Psoas muscle (tissue), 8 donors: ENCODE data around the gene CAMK2B. TPM values are rescaled to one million over a fixed set of nuclear protein-coding genes. Genes with fewer than 3 reads are reported as not detected.
A peak's percentile ranks its signal among the peaks of the same experiment; 100 is the strongest.

Source experiments
- ATAC-seq, 4 donors: fragments of 200-7000 bp; cut with Tn5 transposase; one replicate each; pipeline ENCODE4 v1.9.1; 2020; ENCODE audit warnings: moderate library complexity in 3 of 4, mild to moderate bottlenecking in 2 of 4
- DNase-seq, 2 donors: peaks; one replicate each; pipeline ENCODE4 v3.0.0-alpha.2; 2020
- H3K27ac ChIP-seq: fragments of 200-600 bp; one replicate; pipeline ENCODE4 v1.8.0; 2022
- H3K27me3 ChIP-seq, 3 donors: fragments of 200-600 bp in 1 of 3; one replicate each; pipeline versions ENCODE4 v1.6.1 to v1.8.0; 2013 to 2022; ENCODE audit warnings: low read length in 2 of 3, mild to moderate bottlenecking in 2 of 3, moderate library complexity in 1 of 3; ENCODE audit not compliant: insufficient read depth in 3 of 3
- H3K36me3 ChIP-seq, 2 donors: fragments of 200-600 bp in 1 of 2; one replicate each; pipeline versions ENCODE4 v1.6.1 to v1.8.0; 2013 to 2022; ENCODE audit warnings: low read depth in 1 of 2, mild to moderate bottlenecking in 1 of 2, moderate library complexity in 1 of 2; ENCODE audit not compliant: insufficient read depth in 1 of 2
- H3K4me1 ChIP-seq: fragments of 200-600 bp; one replicate; pipeline ENCODE4 v1.8.0; 2022
- H3K4me3 ChIP-seq: fragments of 200-600 bp; one replicate; pipeline ENCODE4 v1.8.0; 2022; ENCODE audit warnings: mild to moderate bottlenecking
- H3K9me3 ChIP-seq: fragments of 200-600 bp; one replicate; pipeline ENCODE4 v1.8.0; 2022
- CTCF ChIP-seq: fragments of 200-600 bp; IDR thresholded peaks from one replicate; pipeline ENCODE4 v1.8.0; 2022; ENCODE audit warnings: antibody characterized with exemption
- WGBS, 3 donors: extraction: QIAGEN DNeasy Blood & Tissue Kit; methylation state at CpG; one replicate each; pipeline versions ENCODE4 v1.1.6 to v1.1.7; 2013; 5-methylcytosine and 5-hydroxymethylcytosine counted together
- intact Hi-C, 2 donors: fragments of 100-400 bp; cut with DNase I; formaldehyde crosslinking; loops; one replicate each; pipeline versions ENCODE4 v1.11.0 to v1.14.2; 2022
- polyA plus RNA-seq, 3 donors: library from polyadenylated mRNA; stranded (reverse); fragments of 200-250 nt; gene quantifications; one replicate each; pipeline ENCODE4 v1.2.3, GENCODE V29; 2013
- total RNA-seq, 4 donors: library from RNA; stranded (reverse); fragmentation: NEBNext Ultra II Directional in 2 of 4; extraction: Animal tissue kit (Norgen Biotek cat#: 25700) in 2 of 4; gene quantifications; one replicate each; pipeline versions ENCODE4 v1.2.1 to v1.2.4, GENCODE V29; 2021 to 2023
- donor health status: healthy with polysubstance abuse.
- donor health status: DM: no; HTN: no; CAD: no; lungs with moderate emphysema.
- donor health status: Bipolar disorder and iron deficiency.
- donor health status: healthy.
- donor health status: DM: yes; HTN: yes; CAD: no.
- donor health status: DM: no; HTN: no; CAD: no.
- donor health status: DM: no; HTN: no; CAD: no.
- donor health status: DM: yes; HTN: yes; CAD: no.

Gene CAMK2B
- total and polyA plus RNA-seq, 7 donors = 14.5 to 81.4 (median 50.0) TPM

DNA sequence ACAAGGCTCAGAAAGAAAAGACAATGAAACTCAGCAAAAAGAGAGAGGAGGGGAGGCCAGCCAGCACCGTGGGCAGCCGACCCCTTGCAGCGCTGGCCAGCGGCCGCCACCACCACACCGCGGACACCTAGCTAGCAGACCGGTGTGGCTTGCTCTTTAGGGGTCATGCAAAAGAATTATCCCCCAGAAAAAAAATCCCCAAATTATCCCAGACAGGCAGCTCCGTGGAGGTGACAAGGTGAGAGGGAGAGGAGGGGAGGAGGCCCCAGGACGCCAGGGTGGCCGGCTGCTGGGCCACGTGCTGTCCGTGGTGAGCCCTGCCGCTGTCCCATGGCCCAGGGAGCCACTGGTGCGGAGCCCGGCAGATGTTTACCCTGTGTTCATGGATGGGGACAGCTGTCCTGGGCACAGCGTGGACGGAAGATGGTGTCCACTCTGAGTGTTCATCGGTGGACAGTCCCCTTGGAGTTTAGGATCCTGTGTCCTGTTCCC lies 108.1 kb downstream of the CAMK2B start:
- intact Hi-C loops = no loop called here
- 60 to 74% (median 62%) methylated on average over 19 of the region's 19 CpGs for WGBS, 3 donors
- peaks cover 3 to 6% of the 10 kb centered on the region in 2 donors for H3K36me3 ChIP-seq
- ATAC-seq (no peak), DNase-seq (peak in 1 of 2 donors; percentile 40)
- no peaks in the 10 kb centered on the region for H3K9me3 ChIP-seq
- H3K27me3 ChIP-seq = no peaks in the 10 kb centered on the region
- H3K4me3 ChIP-seq = no peak overlapping the region
- TF ChIP-seq CTCF = no peak
- H3K4me1 ChIP-seq = peaks cover 16% of the 10 kb centered on the region
- H3K27ac ChIP-seq = peak overlapping the region; percentile 67

GRCh38 chr7:44216521-44217222 lies 108.7 kb downstream of the CAMK2B start:
- peak in 1 of 2 donors; percentile 64 for DNase-seq
- Histone ChIP-seq H3K4me3 (no peak overlapping the region), H3K4me1 (peaks cover 16% of the 10 kb centered on the region), H3K27ac (peak overlapping the region; percentile 67), H3K9me3 (no peaks in the 10 kb centered on the region), H3K27me3 (no peaks in the 10 kb centered on the region), H3K36me3 (peaks cover 3 to 12% of the 10 kb centered on the region in 2 donors)
- WGBS, 3 donors = 36 to 62% (median 41%) methylated on average over 13 of the region's 13 CpGs
- intact Hi-C loops = no loop called here
- TF ChIP-seq CTCF = no peak
- ATAC-seq = peak; percentile 61 to 76 (median 68)

GRCh38 chr7:44216019-44216418 lies 109.4 kb downstream of the CAMK2B start:
- no peak overlapping the region for H3K4me3 ChIP-seq
- peaks cover 8 to 19% of the 10 kb centered on the region in 2 donors for H3K36me3 ChIP-seq
- peak overlapping the region; percentile 67 for H3K27ac ChIP-seq
- H3K9me3 ChIP-seq = no peaks in the 10 kb centered on the region
- intact Hi-C loops = no loop called here
- peaks cover 16% of the 10 kb centered on the region for H3K4me1 ChIP-seq
- ATAC-seq (peak in 1 of 4 donors; percentile 3), DNase-seq (no peak)
- 58 to 80% (median 65%) methylated on average over 6 to 8 of the region's 8 CpGs for WGBS, 3 donors
- TF ChIP-seq CTCF = no peak
- no peaks in the 10 kb centered on the region for H3K27me3 ChIP-seq

DNA sequence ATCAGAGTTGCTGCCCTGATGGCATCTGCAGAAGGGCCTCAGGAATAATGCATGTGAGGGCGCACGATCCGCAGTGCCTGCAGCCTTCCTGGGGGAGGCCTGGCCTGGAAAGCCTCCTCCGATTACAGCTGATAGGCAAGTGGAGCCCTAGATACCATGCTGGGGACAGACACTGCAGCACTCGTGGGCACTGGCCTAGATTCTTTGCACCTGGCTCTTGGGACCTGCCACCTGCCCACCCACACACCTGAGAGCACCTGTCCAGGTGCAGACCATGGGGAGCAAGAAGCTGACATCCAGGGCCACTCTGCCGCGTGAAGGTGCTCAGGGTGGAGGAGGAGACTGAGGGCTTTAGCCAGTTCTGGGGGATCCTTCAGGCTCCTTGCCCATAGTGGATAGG lies 109.9 kb downstream of the CAMK2B start:
- Histone ChIP-seq H3K4me1 (peaks cover 16% of the 10 kb centered on the region), H3K27me3 (no peaks in the 10 kb centered on the region), H3K27ac (no peak overlapping the region), H3K36me3 (peaks cover 9 to 23% of the 10 kb centered on the region in 2 donors), H3K4me3 (no peak overlapping the region), H3K9me3 (no peaks in the 10 kb centered on the region)
- intact Hi-C loops = no loop called here
- 84 to 92% (median 89%) methylated on average over 7 of the region's 7 CpGs for WGBS, 3 donors
- no peak for DNase-seq
- no peak for ATAC-seq
- TF ChIP-seq CTCF = no peak
